Loucy (cell line): ENCODE measurements around the gene FLRT1.

Source experiments
- H2AFZ ChIP-seq: fragments of 200-600 bp; sonication (generic); 2 replicates; pipeline ENCODE4 v1.6.0; 2016; ENCODE audit warnings: antibody characterized with exemption, mild to moderate bottlenecking, low read length, moderate library complexity
- H3F3A ChIP-seq: fragments of 200-600 bp; 2 replicates; pipeline ENCODE4 v1.6.0; 2016; ENCODE audit warnings: antibody characterized with exemption, low read depth, mild to moderate bottlenecking
- H3K27me3 ChIP-seq: fragments of 200-600 bp; sonication (generic); 2 replicates; pipeline ENCODE4 v1.6.1; 2014; ENCODE audit warnings: low read length, mild to moderate bottlenecking; ENCODE audit not compliant: insufficient read depth, poor library complexity, severe bottlenecking
- H3K36me3 ChIP-seq: fragments of 200-600 bp; sonication (generic); 2 replicates; pipeline ENCODE4 v1.6.1; 2016; ENCODE audit warnings: low read length; ENCODE audit not compliant: insufficient read depth
- H3K4me1 ChIP-seq: fragments of 200-600 bp; sonication (generic); 2 replicates; pipeline ENCODE4 v1.5.1; 2014; ENCODE audit warnings: low read length, mild to moderate bottlenecking; ENCODE audit not compliant: insufficient read depth, poor library complexity, severe bottlenecking
- H3K4me2 ChIP-seq: fragments of 200-600 bp; sonication (generic); 2 replicates; pipeline ENCODE4 v1.6.0; 2014; ENCODE audit warnings: antibody characterized with exemption, low read length, low read depth, mild to moderate bottlenecking; ENCODE audit not compliant: poor library complexity, severe bottlenecking
- H3K4me3 ChIP-seq: fragments of 200-600 bp; sonication (generic); 2 replicates; pipeline ENCODE4 v1.5.1; 2014; ENCODE audit warnings: low read length, mild to moderate bottlenecking, mixed read lengths; ENCODE audit not compliant: poor library complexity, severe bottlenecking
- H3K79me2 ChIP-seq: fragments of 200-600 bp; sonication (generic); 2 replicates; pipeline ENCODE4 v1.6.1; 2014; ENCODE audit warnings: low read length; ENCODE audit not compliant: insufficient read depth
- H3K9ac ChIP-seq: fragments of 200-600 bp; sonication (generic); 2 replicates; pipeline ENCODE4 v1.6.0; 2014; ENCODE audit warnings: mild to moderate bottlenecking, low read depth, low read length, moderate library complexity; ENCODE audit not compliant: poor library complexity, severe bottlenecking
- H3K9me2 ChIP-seq: fragments of 200-600 bp; sonication (generic); replicated peaks from 2 replicates; pipeline ENCODE4 v1.6.1; 2016; ENCODE audit warnings: low read depth, low read length, mixed read lengths
- H3K9me3 ChIP-seq: fragments of 200-600 bp; sonication (generic); 2 replicates; pipeline ENCODE4 v1.6.1; 2014; ENCODE audit warnings: mild to moderate bottlenecking, antibody characterized with exemption, low read length, low read depth; ENCODE audit not compliant: insufficient read depth
- H4K20me1 ChIP-seq: fragments of 200-600 bp; sonication (generic); 2 replicates; pipeline ENCODE4 v1.6.0; 2014; ENCODE audit warnings: antibody characterized with exemption, low read length, mild to moderate bottlenecking; ENCODE audit not compliant: insufficient read depth, poor library complexity, severe bottlenecking
- CTCF ChIP-seq: fragments of 200-600 bp; sonication (generic); conservative IDR thresholded peaks from 2 replicates; pipeline ENCODE4 v1.5.1; 2014; ENCODE audit warnings: mild to moderate bottlenecking, antibody characterized with exemption, low read length
- EZH2phosphoT487 ChIP-seq: fragments of 200-600 bp; IDR thresholded peaks from 2 replicates; pipeline ENCODE4 v1.6.1; 2018; ENCODE audit warnings: antibody characterized with exemption, mild to moderate bottlenecking, moderate library complexity, borderline replicate concordance

Gene FLRT1

GRCh38 chr11:63996512-63996911 lies 39.2 kb upstream of the FLRT1 start:
- Histone ChIP-seq H3K36me3 (peaks cover 51% of the 10 kb centered on the region; the same call in 1 of the 2 replicates), H3K9me3 (no peaks in the 10 kb centered on the region), H4K20me1 (peaks cover 6% of the 10 kb centered on the region), H3K4me1 (no peaks in the 10 kb centered on the region), H3K4me2 (no peak overlapping the region), H3K9me2 (no peaks in the 10 kb centered on the region), H3F3A (no peaks in the 10 kb centered on the region), H3K9ac (no peak overlapping the region), H3K27me3 (no peaks in the 10 kb centered on the region), H3K4me3 (no peak overlapping the region), H3K79me2 (peaks cover 9% of the 10 kb centered on the region; the same call in 1 of the 2 replicates), H2AFZ (no peak overlapping the region)
- TF ChIP-seq EZH2phosphoT487 (no peak), CTCF (no peak)

GRCh38 chr11:63997104-63997700 lies 38.5 kb upstream of the FLRT1 start:
- H4K20me1 ChIP-seq = peaks cover 6% of the 10 kb centered on the region
- H3F3A ChIP-seq = no peaks in the 10 kb centered on the region
- H3K27me3 ChIP-seq = no peaks in the 10 kb centered on the region
- H3K9ac ChIP-seq = no peak overlapping the region
- peaks cover 9% of the 10 kb centered on the region; the same call in 1 of the 2 replicates for H3K79me2 ChIP-seq
- no peaks in the 10 kb centered on the region for H3K9me2 ChIP-seq
- no peak for TF ChIP-seq CTCF
- TF ChIP-seq EZH2phosphoT487 = no peak
- H2AFZ ChIP-seq = no peak overlapping the region
- no peaks in the 10 kb centered on the region for H3K9me3 ChIP-seq
- H3K4me3 ChIP-seq = no peak overlapping the region
- peaks cover 53% of the 10 kb centered on the region; the same call in 1 of the 2 replicates for H3K36me3 ChIP-seq
- H3K4me2 ChIP-seq = no peak overlapping the region
- no peaks in the 10 kb centered on the region for H3K4me1 ChIP-seq

GRCh38 chr11:63997801-63998337 lies 37.9 kb upstream of the FLRT1 start:
- H3K9ac ChIP-seq = no peak overlapping the region

More at GRCh38 chr11:63997801-63998337, 37.9 kb upstream of the FLRT1 start:
- Histone ChIP-seq H3K36me3 (peaks cover 52% of the 10 kb centered on the region; the same call in 1 of the 2 replicates), H3F3A (no peaks in the 10 kb centered on the region), H3K9me2 (no peaks in the 10 kb centered on the region), H3K79me2 (peaks cover 7% of the 10 kb centered on the region; the same call in 1 of the 2 replicates), H3K9me3 (no peaks in the 10 kb centered on the region), H2AFZ (no peak overlapping the region), H4K20me1 (peaks cover 6% of the 10 kb centered on the region), H3K4me3 (no peak overlapping the region), H3K4me2 (no peak overlapping the region), H3K4me1 (no peaks in the 10 kb centered on the region), H3K27me3 (no peaks in the 10 kb centered on the region)
- TF ChIP-seq CTCF = no peak
- no peak for TF ChIP-seq EZH2phosphoT487
